Esophagus mucosa (tissue), 1 donor: ENCODE data around the gene EPB41L4B. TPM values are rescaled to one million over a fixed set of nuclear protein-coding genes. Genes with fewer than 3 reads are reported as not detected.

Experiments used
- ATAC-seq: fragments of 200-7000 bp; cut with Tn5 transposase; one replicate; pipeline ENCODE4 v1.9.1; 2020
- total RNA-seq: library from RNA; stranded (reverse); gene quantifications from one replicate; pipeline ENCODE4 v1.2.4, GENCODE V29; 2023
- donor health status: DM: yes; HTN: yes; CAD: no.

Gene EPB41L4B
- total RNA-seq, 1 donor from 2014 or later = 1.1 TPM

DNA sequence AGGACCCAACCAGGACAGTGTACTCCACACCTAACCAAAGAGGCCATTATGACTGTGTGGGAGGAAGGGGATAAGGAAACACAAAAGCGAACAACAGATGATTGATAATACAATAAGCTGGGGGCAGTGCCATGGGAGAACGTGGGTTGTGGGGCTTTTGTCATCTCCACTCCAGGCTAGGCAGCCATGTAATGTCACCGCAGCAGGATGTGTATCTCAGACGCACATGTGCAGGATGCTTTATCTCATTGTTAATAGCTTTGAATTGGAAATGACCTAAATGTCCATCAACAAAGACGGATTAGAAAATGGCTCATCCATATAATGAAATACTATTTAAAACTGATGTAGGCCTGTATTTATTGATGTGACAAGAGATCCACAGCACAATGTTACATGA is 51.0 kb downstream of the EPB41L4B start:
- ATAC-seq = no peak

GRCh38 chr9:109269081-109269480 is 51.8 kb downstream of the EPB41L4B start:
- ATAC-seq = no peak

GRCh38 chr9:109267555-109267954 is 53.3 kb downstream of the EPB41L4B start:
- no peak for ATAC-seq

GRCh38 chr9:109264877-109265587 is 55.8 kb downstream of the EPB41L4B start:
- peak; percentile 38 for ATAC-seq

- no peak for ATAC-seq
These were observed 57.5 kb downstream of the EPB41L4B start for GRCh38 chr9:109263358-109263757.

DNA sequence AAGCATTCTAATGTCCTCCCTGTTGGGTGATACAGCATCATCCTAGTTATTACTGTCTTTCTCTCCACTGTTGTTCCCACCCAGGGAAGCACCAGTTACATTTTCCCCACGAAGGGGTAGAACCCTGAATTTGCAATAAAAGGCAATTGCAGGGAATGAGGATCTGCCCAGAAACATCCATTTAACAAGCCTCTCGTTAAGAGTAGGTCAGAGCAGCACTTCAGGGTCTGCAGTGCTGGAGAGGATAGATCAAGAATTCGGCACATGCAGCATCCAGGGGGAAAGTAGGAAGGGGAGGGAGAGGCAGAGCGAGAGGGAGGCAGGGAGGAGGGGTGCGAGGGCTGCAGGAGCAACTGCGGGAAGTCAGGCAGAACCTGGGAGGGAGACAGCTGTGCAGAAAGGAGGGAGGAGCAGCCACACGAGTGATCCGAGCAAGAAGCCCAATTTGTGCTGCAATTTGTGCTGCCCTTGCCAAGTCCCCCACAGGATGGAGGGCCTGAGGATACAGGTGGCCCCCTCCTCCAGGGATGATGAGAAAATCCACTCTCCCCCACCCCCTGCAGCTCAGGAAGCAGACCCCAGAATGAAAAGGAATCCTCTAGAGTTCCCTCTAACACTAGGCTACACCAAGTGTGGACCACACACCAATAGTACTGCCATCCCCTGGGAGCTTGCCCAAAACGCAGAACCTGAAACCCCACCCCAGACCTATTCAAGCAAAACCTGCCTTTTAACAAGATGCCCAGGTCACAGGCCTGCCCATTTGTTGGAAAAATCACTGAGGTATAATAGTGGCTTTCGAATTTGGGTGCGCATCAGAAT is 62.2 kb downstream of the EPB41L4B start:
- no peak for ATAC-seq

- no peak for ATAC-seq
These were observed 64.5 kb downstream of the EPB41L4B start for GRCh38 chr9:109256336-109256735.

- ATAC-seq = no peak
These were observed 65.5 kb downstream of the EPB41L4B start for GRCh38 chr9:109255394-109255793.

- ATAC-seq = no peak
These were observed 66.5 kb downstream of the EPB41L4B start for GRCh38 chr9:109254317-109254716.

GRCh38 chr9:109253637-109254284 is 67.1 kb downstream of the EPB41L4B start:
- ATAC-seq = peak; percentile 67

DNA sequence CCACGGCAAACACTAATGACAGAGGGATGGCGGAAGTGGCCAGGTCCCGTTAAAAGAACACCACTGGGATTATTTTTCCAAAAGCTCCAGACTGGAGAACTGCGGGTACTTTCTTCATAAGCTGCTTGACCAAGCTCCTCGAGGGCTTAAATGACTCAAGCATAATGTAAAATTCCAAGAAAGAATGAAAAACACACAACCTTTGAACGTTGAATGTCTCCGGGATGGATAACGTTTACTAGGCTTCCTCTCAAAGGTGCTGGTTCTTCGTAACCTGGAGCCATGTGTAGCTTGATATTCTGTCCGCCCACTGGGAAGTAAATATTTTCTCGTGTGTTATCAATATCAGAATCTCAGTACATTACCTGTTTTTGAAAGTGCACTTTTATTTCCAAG is 67.6 kb downstream of the EPB41L4B start:
- ATAC-seq = no peak

- ATAC-seq = no peak
These were observed 68.6 kb downstream of the EPB41L4B start for GRCh38 chr9:109252291-109252690.

GRCh38 chr9:109251776-109252106 is 69.1 kb downstream of the EPB41L4B start:
- no peak for ATAC-seq

DNA sequence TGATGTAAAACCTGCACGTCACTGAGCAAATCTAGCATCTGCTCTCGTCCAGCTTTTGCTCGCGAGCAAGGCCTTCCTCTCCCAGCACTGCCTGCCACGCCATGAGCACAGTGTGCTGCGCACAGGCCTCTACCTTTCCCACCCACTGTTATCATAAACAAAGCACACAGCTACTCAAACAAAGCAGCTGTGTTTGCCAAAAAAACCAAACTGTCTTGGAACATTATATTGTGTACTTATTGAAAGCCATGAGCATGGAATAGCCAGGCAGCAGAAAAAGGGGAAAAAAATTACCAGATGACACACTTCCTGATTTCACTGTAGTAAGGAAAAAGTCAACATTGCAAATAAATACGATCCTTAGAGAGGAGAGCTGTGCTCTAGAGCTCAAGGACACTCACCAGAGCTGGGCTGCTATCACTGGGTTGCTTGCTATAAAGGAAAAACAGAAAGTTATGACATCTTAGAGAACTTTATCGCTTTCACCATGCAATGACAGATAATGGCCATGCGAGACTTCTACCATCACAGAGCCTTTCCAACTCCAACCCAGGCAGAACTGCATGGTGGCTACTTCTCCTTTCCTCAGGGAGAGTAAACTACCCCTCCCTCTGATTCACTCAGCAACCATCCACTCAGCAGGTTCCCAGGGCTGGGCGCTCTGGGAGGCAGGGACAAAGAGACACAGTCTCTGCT is 69.6 kb downstream of the EPB41L4B start:
- ATAC-seq = peak; percentile 85

DNA sequence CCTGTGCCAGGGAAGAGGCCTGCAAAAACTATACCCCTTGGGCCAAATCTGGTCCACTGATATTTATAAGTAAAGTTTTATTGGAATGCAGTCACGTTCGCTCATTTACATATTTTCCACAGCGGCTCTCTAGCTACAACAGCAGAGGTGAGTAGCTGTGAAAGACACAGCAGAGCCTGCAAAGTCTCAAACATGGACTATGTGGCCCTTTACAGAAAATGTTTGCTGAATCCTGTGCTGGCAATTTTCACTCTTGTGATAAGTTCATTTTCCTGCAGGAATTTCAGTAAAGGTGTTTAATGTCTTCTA is 70.1 kb downstream of the EPB41L4B start:
- ATAC-seq = no peak

DNA sequence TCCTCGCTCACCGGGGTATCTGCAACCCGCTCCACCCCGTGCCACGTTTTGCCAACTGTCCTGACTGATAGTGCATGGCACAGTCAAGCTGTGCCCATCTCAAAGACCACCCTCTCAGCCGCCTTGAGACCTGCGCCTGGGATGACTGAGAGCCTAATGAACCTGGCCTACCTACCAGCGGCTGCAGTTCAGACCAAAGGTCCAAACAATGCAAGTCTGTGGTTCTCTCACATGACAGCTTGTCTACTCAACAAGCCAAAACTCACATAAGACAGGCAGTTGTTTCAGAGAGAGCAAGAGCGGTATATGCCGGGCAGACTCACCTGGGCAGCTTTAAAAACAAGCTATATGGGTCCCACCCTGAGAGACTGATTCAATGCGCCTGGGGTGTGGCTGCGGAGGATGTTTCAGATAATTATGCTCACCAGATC is 70.5 kb downstream of the EPB41L4B start:
- peak; percentile 50 for ATAC-seq

- ATAC-seq = no peak
These were observed 71.2 kb downstream of the EPB41L4B start for GRCh38 chr9:109249615-109250014.

GRCh38 chr9:109248133-109248581 is 72.7 kb downstream of the EPB41L4B start:
- no peak for ATAC-seq

DNA sequence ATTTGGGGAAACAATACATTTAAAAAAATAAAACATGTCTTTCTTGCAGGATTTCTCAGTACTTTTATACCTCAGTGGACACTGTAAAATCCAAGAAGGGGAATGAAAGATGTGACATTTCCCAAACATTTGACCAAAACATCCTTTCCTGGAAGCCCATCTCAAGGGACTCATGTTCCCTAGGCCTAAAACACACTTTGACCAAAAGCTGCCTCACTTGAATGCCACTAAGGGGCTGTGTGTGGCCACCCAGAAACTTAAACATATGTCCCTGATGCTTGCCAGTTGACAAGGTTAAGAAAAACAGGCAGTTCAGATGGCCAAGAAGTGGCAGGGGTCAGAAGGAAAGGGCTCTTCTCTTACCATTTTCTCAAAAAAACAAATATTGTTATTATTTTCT is 73.6 kb downstream of the EPB41L4B start:
- no peak for ATAC-seq

DNA sequence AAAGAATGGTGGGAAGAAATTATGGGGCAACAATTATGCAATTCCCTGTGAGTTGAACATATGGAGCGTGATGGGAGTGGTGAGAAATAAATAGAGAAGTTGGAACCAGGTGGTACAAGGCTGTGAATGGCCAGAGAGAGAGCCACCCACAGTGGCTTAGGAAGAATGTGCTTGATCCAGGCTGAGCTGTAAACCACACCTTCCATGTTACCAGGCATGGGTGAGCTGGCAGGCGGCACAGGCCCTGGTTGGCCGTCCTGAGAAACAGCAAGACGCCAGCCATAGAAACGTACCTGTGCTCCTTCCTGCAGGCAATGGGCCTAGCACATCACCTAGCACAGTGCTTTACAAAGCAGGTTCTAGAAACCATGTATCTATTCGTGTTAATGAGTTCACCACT is 74.3 kb downstream of the EPB41L4B start:
- peak; percentile 49 for ATAC-seq

GRCh38 chr9:109245310-109245897 is 75.5 kb downstream of the EPB41L4B start:
- no peak for ATAC-seq
